Measurements from ENCODE around the gene HOXA9. TPM values are rescaled to one million over a fixed set of nuclear protein-coding genes. Genes with fewer than 3 reads are reported as not detected.

The HOXA9 gene
- total and polyA plus RNA-seq, 10 of the 15 experiments (the other 5 are each of a cell fraction or from before 2014, with no cell fraction given) = not detected

- Histone ChIP-seq H3K4me2 (ENCODE audit: control insufficient read depth, insufficient read depth) (no peak overlapping the region), H3K36me3 (ENCODE audit: control insufficient read depth in 2 of 2, insufficient read depth in 2 of 2, low read length in 1 of 2) (no peaks in the 10 kb centered on the region), H3K4me3 (no peak overlapping the region), H3K9ac (ENCODE audit: control insufficient read depth, insufficient read depth, low read length) (no peak overlapping the region), H2AFZ (ENCODE audit: control insufficient read depth, low read depth, low read length) (no peak overlapping the region), H3K27ac (ENCODE audit: control insufficient read depth, insufficient read depth) (no peak overlapping the region), H3K9me3 (replicated peaks; ENCODE audit: control insufficient read depth, insufficient read depth, low read length) (no peaks in the 10 kb centered on the region), H3K27me3 (replicated peaks in 1 of 2; ENCODE audit: control insufficient read depth in 2 of 2, insufficient read depth in 2 of 2, low read length in 1 of 2) (peaks cover under 1 to 24% of the 10 kb centered on the region in 2 experiments), H3K79me2 (ENCODE audit: control insufficient read depth, insufficient read depth, low read length) (no peaks in the 10 kb centered on the region), H3K4me1 (ENCODE audit: control insufficient read depth, insufficient read depth, low read length) (no peaks in the 10 kb centered on the region), H4K20me1 (ENCODE audit: control insufficient read depth, insufficient read depth) (no peaks in the 10 kb centered on the region)
- ChIA-PET POLR2A (no interaction called here), SMC1A (ENCODE audit: uncharacterized antibody, unreplicated experiment) (interaction anchor here (0.9 to 1.3 kb wide), 7 partner anchors 15 to 723 kb away, joined by 3 to 4 read pairs (median 3); no protein-coding TSS in a partner anchor), CTCF (interaction anchor here (0.6 to 4.1 kb wide), 6 partner anchors 22 to 709 kb away, joined by 3 to 23 read pairs (median 3); no protein-coding TSS in a partner anchor), RAD21 (ENCODE audit: unreplicated experiment) (interaction anchor here (0.6 to 1.8 kb wide), 2 partner anchors 364 to 395 kb away, joined by 3 to 8 read pairs; no protein-coding TSS in a partner anchor)
- FAIRE-seq = no peak
- no TSS peak for BruUV-seq (replicated peaks)
- intact Hi-C loops (cut with micrococcal nuclease; ENCODE audit: unreplicated experiment) = loop anchor here (5.0 kb wide), 1 partner anchor 366 kb away; no protein-coding TSS in a partner anchor
- WGBS (ENCODE audit: insufficient coverage, insufficient replicate concordance, low lambda C conversion rate, missing lambda C conversion rate) = 94% methylated on average over 1 of the region's 1 CpG
- DNase-seq (ENCODE audit: low read depth, low spot score) = no peak
- in situ Hi-C loops (cut with MboI) = no loop called here
- TF ChIP-seq YBX1 (IDR thresholded peaks at IDR 0.05) (no peak), REST (IDR thresholded peaks at IDR 0.05; ENCODE audit: low read depth, low read length) (no peak), BACH1 (IDR thresholded peaks at IDR 0.05; ENCODE audit: borderline replicate concordance) (no peak), MEF2A (IDR thresholded peaks at IDR 0.05; ENCODE audit: insufficient read depth, low read depth, low read length) (no peak), ZNF384 (IDR thresholded peaks at IDR 0.05; ENCODE audit: borderline replicate concordance, low read depth, low read length) (no peak), MXI1 (IDR thresholded peaks at IDR 0.05; ENCODE audit: low read depth, low read length) (no peak), USF1 (IDR thresholded peaks at IDR 0.05; ENCODE audit: borderline replicate concordance, extremely low read length, insufficient read depth, low read depth, low read length) (no peak), RB1 (IDR thresholded peaks at IDR 0.05; ENCODE audit: borderline replicate concordance) (no peak), HDAC2 (IDR thresholded peaks at IDR 0.05) (no peak)
- TF ChIP-seq, protein P1, sequence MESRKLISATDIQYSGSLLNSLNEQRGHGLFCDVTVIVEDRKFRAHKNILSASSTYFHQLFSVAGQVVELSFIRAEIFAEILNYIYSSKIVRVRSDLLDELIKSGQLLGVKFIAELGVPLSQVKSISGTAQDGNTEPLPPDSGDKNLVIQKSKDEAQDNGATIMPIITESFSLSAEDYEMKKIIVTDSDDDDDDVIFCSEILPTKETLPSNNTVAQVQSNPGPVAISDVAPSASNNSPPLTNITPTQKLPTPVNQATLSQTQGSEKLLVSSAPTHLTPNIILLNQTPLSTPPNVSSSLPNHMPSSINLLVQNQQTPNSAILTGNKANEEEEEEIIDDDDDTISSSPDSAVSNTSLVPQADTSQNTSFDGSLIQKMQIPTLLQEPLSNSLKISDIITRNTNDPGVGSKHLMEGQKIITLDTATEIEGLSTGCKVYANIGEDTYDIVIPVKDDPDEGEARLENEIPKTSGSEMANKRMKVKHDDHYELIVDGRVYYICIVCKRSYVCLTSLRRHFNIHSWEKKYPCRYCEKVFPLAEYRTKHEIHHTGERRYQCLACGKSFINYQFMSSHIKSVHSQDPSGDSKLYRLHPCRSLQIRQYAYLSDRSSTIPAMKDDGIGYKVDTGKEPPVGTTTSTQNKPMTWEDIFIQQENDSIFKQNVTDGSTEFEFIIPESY (IDR thresholded peaks at IDR 0.05) = no peak
- ATAC-seq = no peak
These were observed 45.7 kb upstream of the HOXA9 start for GRCh38 chr7:27211084-27211446.

Measured in GM12878 (cell line).